ENCODE data around the gene TIMM13.
"Not testable (repeated sequence)": the region's sequence is repeated elsewhere in the genome, so short reads cannot be mapped to it uniquely, and the experiment has no call there.

The TIMM13 gene

DNA sequence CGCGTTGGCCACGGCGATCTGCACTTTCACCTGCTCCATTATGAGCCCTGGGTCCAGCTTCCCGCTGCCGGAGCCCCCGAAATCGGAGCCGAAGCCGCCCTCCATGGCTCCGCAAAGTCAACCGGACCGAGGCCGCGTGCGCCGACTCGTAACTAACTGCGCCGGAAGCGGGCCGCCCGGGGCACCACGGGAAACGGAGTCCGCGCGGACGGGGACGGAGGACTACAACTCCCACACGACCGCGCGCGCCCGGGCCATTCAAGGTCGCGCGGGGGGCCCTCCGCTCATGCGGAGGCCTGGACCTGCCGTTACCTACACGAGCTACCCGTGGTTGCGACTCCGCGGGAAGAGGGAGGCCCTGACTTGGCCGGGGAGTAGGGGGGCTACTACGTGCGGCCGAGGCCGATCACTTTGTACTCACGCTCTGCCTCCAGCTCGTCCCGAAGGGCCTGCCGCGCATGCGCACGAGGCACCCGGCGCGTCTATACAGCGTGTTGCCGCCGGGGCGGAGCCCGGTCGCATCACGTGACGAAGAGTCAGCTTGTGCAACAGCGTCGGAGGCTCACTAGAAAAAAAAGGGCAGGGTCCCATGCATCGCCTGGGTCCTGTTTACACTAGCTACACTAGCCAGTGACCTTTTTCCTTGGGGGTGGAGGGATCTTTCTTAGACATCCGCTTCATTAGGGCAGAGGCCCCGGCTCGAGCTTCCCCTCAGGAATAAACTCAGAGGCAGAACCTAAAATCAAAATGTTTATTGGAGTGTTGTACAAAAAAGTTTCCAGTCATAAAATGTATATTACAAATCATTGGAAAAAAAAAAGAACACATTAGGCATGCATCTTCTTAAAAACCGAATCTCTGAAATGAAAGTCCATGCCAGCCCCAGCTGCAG is at the start of gene TIMM13:
TSS of gene TIMM13 (minus strand) at position 158 of the 892 bp plus-strand sequence. CDS start at position 105, 53 bp downstream.
- DNase-seq (ENCODE audit: low spot score): peak; percentile 94

DNA sequence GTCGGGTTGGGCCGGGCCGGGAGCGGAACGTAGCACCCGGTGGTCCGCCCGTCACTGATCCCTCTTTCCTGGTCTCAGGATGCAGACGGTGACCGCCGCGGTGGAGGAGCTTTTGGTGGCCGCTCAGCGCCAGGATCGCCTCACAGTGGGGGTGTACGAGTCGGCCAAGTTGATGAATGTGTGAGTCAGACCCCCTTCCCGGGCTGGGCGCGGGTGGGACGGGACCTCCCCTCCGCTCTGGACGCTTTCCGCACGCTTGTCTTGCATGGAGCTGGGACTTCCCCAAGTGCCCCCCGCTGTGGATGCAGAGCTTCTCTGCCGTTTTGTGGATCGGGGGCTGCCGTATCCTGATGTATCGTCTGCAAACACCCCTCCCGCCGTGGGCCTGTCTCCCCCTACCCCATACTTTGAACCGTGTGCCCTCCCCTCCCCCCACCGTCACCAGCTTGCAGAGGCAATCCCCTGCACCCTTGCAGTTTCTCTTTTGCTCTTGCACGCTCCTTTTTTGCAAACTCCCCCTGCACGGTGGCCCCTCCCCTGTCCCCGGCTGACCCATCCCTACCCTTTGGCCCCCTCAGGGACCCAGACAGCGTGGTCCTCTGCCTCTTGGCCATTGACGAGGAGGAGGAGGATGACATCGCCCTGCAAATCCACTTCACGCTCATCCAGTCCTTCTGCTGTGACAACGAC is 49.2 kb upstream of the TIMM13 start:
- no peak for DNase-seq (ENCODE audit: low spot score)

GRCh38 chr19:2475702-2476450 is 48.5 kb upstream of the TIMM13 start, which contains the start of gene GADD45B:
Gene GADD45B, plus strand, starts transcription at chr19:2476127. Its CDS starts 232 bp downstream, at chr19:2476359.
- DNase-seq (ENCODE audit: low spot score): peak; percentile 96

GRCh38 chr19:2475018-2475701 is 47.8 kb upstream of the TIMM13 start:
- DNase-seq (ENCODE audit: low spot score): peak; percentile 35

- peak; percentile 87 for DNase-seq (ENCODE audit: low spot score)
Measured at GRCh38 chr19:2474232-2475017, 47.0 kb upstream of the TIMM13 start.

GRCh38 chr19:2469915-2470200 is 42.5 kb upstream of the TIMM13 start:
- not testable (repeated sequence) for DNase-seq (ENCODE audit: low spot score)

GRCh38 chr19:2469102-2469914 is 41.9 kb upstream of the TIMM13 start:
- peak; percentile 26 for DNase-seq (ENCODE audit: low spot score)

DNA sequence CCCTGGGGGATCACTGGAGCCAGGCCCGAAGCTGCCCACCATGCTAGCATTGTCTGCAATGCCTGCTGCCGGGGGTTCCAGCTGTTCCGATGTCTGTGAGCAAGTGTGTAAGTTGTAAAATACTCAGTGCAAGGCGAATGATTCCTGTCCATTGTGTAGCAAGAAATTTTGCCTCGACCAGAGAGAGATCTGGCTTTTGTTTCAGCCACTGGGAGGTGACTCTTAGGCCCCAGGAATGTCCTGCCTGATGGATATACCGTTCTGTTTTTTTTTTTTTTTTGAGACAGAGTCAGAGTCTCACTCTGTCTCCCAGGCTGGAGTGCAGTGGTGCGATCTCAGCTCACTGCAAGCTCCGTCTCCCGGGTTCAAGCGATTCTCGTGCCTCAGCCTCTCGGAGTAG is 41.2 kb upstream of the TIMM13 start:
- no peak for DNase-seq (ENCODE audit: low spot score)

- no peak for DNase-seq (ENCODE audit: low spot score)
Measured at GRCh38 chr19:2464389-2464788, 37.0 kb upstream of the TIMM13 start.

DNA sequence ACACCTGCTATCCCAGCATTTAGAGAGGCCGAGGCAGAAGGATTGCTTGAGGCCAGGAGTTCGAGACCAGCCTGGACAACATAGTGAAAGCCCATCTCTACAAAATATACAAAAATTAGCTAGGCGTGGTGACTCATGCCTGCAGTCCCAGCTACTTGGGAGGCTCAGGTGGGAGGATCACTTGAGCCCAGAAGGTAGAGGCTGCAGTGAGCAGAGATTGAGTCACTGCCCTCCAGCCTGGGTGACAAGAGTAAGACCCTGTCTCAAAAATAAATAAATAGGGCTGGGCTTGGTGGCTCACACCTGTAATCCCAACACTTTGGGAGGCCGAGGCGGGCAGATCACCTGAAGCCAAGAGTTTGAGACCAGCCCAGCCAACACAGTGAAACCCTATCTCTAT is 36.3 kb upstream of the TIMM13 start:
- not testable (repeated sequence) for DNase-seq (ENCODE audit: low spot score)

DNA sequence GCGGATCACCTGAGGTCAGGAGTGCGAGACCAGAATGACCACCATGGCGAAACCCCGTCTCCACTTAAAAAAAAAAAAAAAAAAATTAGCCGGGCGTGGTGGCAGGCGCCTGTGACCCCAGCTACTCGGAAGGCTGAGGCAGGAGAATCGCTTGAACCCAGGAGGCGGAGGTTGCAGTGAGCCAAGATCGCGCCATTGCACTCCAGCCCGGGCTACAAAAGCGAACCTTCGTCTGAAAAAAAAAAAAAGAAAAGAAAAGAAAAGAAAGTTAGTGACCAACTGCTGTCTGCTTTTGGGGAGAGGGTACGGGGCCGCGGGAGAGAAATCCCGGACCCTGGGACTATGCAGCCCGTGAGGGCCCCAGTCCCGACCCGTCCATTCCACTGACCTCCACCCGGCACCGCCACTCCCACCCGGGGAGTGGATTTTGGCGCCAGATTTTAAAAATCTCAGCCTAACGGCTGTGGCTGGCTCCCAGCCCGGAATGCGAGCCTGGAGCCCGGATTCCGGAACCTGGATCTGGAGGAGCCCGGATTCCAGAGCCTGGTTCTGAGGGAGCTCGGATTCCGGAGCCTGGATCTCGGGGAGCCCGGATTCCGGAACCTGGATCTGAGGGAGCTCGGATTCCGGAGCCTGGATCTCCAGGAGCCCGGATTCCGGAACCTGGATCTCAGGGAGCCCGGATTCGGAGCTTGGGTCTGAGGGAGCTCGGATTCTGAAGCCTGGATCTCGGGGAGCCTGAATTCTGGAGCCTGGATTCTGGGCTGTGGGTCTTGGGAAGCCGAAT is 35.4 kb upstream of the TIMM13 start:
- DNase-seq (ENCODE audit: low spot score): peak; percentile 84

DNA sequence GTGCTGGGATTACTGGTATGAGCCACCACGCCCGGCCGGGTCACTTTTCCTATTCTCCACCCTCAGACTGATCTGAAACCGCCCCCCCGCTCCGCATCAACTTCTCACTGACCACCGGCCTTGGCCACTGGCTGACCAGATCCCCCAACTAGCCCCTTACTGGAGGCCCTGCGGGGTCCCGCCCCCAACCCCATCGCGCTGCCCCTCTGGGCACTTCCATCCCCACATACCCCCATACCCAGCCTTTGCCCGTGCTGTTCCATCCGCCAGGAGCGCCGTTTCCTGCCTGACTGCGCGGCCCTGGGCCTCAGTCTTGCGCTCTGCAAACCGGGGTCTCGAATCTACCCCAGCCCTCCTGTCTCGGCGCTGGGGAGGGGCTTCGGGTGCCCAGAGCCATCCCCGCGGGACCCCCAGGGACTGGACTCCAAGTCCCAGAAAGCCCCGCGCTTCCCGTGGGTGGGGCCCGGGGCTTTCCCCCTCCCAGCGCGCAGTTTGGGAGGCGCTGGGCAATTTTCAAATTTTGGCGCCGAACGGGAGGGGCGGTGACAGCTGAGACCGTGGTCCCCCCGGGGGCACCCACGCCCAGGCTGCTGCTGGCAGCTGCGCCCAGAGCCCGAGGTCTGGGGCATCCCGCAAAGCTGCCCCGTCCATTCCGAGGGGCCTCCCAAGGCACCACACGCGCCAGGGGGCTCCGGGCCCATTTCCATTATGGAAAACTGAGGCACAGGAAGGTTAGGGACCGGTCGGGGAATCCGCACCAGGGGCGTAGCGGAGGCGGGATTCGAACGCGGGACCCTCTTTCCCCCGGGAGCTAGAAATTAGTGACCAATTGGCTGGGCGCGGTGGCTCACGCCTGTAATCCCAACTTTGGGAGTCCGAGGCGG is 34.6 kb upstream of the TIMM13 start:
- DNase-seq (ENCODE audit: low spot score): peak; percentile 82

DNA sequence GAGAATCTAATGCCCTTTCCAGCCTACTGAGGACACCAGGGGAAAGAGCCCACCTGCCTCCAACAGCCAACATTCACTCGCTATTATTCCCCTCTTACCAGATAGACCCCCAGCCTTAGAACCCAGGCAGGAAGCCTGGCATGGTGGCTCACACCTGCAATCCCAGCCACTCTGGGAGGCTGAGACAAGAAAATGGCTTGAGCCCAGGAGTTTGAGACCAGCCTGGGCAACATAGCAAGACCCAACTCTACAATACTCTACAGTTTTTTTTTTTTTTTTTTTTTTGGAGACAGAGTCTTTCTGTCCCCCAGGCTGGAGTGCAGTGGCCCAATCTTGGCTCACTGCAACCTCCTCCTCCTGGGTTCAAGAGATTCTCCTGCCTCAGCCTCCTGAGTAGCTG is 32.9 kb upstream of the TIMM13 start:
- no peak for DNase-seq (ENCODE audit: low spot score)

- DNase-seq (ENCODE audit: low spot score): not testable (repeated sequence)
Measured at GRCh38 chr19:2458776-2459175, 31.4 kb upstream of the TIMM13 start.

DNA sequence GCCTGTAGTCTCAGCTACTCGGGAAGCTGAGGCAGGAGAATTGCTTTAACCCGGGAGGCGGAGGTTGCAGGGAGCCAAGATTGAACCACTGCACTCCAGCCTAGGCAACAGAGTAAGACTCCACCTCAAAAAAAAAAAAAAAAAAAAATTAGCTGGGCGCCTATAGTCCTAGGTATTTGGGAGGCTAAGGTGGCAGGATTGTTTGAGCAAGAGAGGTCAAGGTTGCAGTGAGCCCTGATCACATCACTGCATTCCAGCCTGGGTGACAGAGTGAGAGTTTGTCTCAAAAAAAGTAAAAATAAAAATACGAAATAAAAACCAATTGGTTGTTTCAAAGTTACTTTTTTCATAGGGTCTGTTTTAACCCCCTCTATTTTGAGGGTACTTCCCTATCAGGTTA is 30.7 kb upstream of the TIMM13 start:
- DNase-seq (ENCODE audit: low spot score): no peak

DNA sequence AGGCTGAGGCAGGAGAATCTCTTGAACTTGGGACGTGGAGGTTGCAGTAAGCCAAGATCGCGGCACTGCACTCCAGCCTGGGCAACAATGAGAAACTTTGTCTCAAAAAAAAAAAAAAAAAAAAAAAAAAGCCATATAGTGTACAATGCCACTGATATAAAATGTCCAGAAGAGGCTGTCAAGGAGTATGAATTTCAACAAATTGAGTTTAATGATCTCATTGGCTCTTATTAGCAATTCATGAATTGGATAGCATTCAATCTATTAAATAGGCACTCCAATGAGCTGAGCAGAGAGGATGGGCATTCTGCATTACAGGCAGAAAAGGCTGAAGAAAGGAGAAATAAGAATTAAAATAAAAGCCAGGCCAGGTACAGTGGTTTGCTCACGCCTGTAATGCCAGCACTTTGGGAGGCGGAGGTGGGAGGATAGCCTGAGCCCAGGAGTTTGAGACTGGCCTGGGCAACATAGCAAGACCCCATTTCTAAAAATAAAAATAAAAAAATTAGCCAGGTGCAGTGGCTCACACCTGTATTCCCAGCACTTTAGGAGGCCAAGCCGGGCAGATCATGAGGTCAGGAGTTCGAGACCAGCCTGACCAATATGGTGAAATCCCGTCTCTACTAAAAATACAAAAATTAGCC is 30.1 kb upstream of the TIMM13 start:
- no peak for DNase-seq (ENCODE audit: low spot score)

DNA sequence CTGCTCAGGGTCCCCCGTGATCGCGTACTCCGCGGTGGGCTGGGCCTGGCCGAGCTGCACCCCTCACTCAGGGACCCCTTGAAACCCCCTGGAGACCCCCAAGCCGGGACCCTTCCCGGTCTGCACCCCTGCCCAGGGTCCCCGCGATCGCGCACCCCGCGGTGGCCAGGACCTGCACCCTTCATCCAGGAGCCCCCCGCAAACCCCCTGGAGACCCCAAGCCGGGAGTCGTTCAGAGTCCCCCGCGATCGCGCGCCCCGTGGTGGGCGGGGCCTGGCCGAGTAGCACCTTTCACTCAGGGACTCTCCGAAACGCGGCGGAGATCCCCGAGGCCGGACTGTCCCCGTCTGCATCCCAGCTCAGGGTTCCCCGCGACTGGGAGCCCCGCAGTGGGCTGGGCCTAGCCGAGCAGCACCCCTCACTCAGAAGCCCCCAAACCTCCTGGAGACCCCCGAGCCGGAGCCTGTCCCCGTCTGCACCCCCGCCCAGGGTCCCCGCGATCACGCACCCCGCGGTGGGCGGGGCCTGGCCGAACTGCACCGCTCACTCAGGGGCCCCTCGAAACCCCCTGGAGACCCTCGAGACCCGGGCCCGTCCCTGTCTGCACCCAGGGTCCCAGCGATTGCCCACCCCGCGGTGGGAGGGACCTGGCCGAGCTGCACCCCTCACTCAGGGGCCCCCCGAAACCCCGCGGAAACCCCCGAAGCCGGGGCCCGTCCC is 28.6 kb upstream of the TIMM13 start:
- peak; percentile 59 for DNase-seq (ENCODE audit: low spot score)

Measured in iPS-NIHi11 (cell line).